ENCODE measurements around the gene LIMD2.

GRCh38 chr17:63696381-63696961, 3.5 kb downstream of the LIMD2 start:
- TF ChIP-seq TBP (IDR thresholded peaks at IDR 0.05; ENCODE audit: low read depth, low read length) = no peak
- no peak for TF ChIP-seq NRF1 (IDR thresholded peaks at IDR 0.05; ENCODE audit: low read depth, low read length)
- no peak for TF ChIP-seq USF2 (IDR thresholded peaks at IDR 0.05; ENCODE audit: low read length)
- TF ChIP-seq CTCF (IDR thresholded peaks at IDR 0.05; ENCODE audit: control extremely low read depth in 1 of 3, insufficient read depth in 1 of 3, low read depth in 1 of 3, low read length in 3 of 3) = peak; percentile 65 to 80 (median 76)
- TF ChIP-seq SP2 (IDR thresholded peaks at IDR 0.05; ENCODE audit: low read length) = no peak
- no peak for TF ChIP-seq TEAD4 (IDR thresholded peaks at IDR 0.05; ENCODE audit: low read depth, low read length)
- peak in 1 of 2 experiments; percentile 32; a peak in 1 of 3 replicates for TF ChIP-seq POLR2A (IDR thresholded peaks at IDR 0.05; ENCODE audit: control extremely low read depth in 1 of 2, low read depth in 2 of 2, low read length in 2 of 2)
- TF ChIP-seq SP1 (IDR thresholded peaks at IDR 0.05; ENCODE audit: low read depth, low read length) = no peak
- no peak for TF ChIP-seq MAX (IDR thresholded peaks at IDR 0.05)
- no peak for TF ChIP-seq EP300 (IDR thresholded peaks at IDR 0.05; ENCODE audit: borderline replicate concordance in 1 of 2, low read depth in 2 of 2, low read length in 2 of 2)
